Neutrophil (primary cell): ENCODE results near the gene CUZD1.

Source experiments
- H3K27ac ChIP-seq: fragments of 200-600 bp; sonication (generic); 2 replicates; pipeline ENCODE4 v1.5.1; 2016; ENCODE audit warnings: mild to moderate bottlenecking, moderate library complexity
- H3K27me3 ChIP-seq: fragments of 200-600 bp; sonication (generic); 2 replicates; pipeline ENCODE4 v1.6.0; 2016; ENCODE audit warnings: mild to moderate bottlenecking
- H3K36me3 ChIP-seq: fragments of 200-600 bp; sonication (generic); 2 replicates; pipeline ENCODE4 v1.5.1; 2017
- H3K4me1 ChIP-seq, 2 experiments: fragments of 200-600 bp in 1 of 2; sonication (generic) in 1 of 2; 1 replicate in 1 of 2; 2 replicates in 1 of 2; pipeline versions ENCODE4 v1.5.1 to v1.6.1; 2013 to 2016; ENCODE audit warnings: low read depth in 1 of 2, low read length in 1 of 2, mild to moderate bottlenecking in 1 of 2, moderate library complexity in 1 of 2; ENCODE audit not compliant: control insufficient read depth in 1 of 2, insufficient read depth in 1 of 2
- H3K4me3 ChIP-seq, 2 experiments: fragments of 200-600 bp in 1 of 2; sonication (generic) in 1 of 2; 1 replicate in 1 of 2; 2 replicates in 1 of 2; pipeline ENCODE4 v1.5.1; 2013 to 2016; ENCODE audit warnings: low read depth in 1 of 2, low read length in 1 of 2, mild to moderate bottlenecking in 1 of 2, moderate library complexity in 1 of 2
- H3K9me3 ChIP-seq: fragments of 200-600 bp; sonication (generic); 2 replicates; pipeline ENCODE4 v1.5.1; 2016
- CTCF ChIP-seq: fragments of 200-600 bp; sonication (generic); IDR thresholded peaks from 2 replicates; pipeline ENCODE4 v1.5.1; 2016; ENCODE audit warnings: antibody characterized with exemption

Gene CUZD1

DNA sequence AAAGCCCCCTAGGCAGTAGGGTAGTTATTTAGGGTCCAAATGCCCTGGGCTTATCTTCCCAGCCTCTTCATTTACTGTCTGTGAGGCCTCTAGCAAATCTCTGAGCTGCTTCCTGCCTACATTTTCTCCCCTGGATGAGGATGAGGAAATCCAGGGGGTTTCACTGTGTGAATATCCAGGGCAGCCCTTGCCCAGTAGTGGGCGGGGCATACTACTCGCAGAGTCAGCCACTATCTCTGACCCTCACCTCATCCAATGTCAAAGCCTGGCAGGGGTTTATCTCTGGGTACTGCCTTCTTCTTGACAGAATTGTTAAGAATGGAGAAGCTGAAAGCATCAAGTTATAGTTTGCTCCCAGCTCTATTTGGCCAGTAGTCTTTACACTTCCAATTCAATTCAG, 48.9 kb downstream of the CUZD1 start:
- Histone ChIP-seq H3K27ac (no peak overlapping the region), H3K36me3 (no peaks in the 10 kb centered on the region), H3K4me3 (no peak overlapping the region), H3K9me3 (no peaks in the 10 kb centered on the region), H3K4me1 (no peaks in the 10 kb centered on the region), H3K27me3 (no peaks in the 10 kb centered on the region)
- no peak for TF ChIP-seq CTCF

DNA sequence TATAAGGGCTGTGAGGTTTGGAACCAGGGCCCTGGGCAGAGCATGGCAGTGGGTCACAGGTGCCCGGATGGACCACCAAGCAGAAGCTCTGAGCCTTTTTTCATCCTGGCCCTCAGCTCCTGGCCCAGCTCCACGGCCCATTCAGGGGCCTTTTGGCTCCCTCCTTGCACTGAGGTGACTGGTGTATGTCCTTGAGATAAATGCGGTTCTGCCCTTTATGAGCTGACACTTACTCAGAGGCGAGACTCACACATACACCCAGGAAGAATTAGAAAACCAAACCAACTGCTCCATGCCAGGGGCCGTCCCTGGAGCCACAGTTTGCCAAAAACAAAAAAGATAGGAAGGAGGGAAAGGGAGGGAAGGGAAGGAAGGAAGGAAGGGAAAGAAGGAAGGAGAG, 49.7 kb downstream of the CUZD1 start:
- H3K4me1 ChIP-seq, result no peaks in the 10 kb centered on the region
- no peak overlapping the region for H3K4me3 ChIP-seq
- H3K27me3 ChIP-seq, result no peaks in the 10 kb centered on the region
- H3K36me3 ChIP-seq, result no peaks in the 10 kb centered on the region
- no peak overlapping the region for H3K27ac ChIP-seq
- no peak for TF ChIP-seq CTCF
- H3K9me3 ChIP-seq, result no peaks in the 10 kb centered on the region

- TF ChIP-seq CTCF, result no peak
- Histone ChIP-seq H3K4me1 (no peaks in the 10 kb centered on the region), H3K36me3 (no peaks in the 10 kb centered on the region), H3K4me3 (no peak overlapping the region), H3K9me3 (no peaks in the 10 kb centered on the region), H3K27me3 (no peaks in the 10 kb centered on the region), H3K27ac (no peak overlapping the region)
These were observed 59.4 kb downstream of the CUZD1 start for GRCh38 chr10:122786269-122786668.

DNA sequence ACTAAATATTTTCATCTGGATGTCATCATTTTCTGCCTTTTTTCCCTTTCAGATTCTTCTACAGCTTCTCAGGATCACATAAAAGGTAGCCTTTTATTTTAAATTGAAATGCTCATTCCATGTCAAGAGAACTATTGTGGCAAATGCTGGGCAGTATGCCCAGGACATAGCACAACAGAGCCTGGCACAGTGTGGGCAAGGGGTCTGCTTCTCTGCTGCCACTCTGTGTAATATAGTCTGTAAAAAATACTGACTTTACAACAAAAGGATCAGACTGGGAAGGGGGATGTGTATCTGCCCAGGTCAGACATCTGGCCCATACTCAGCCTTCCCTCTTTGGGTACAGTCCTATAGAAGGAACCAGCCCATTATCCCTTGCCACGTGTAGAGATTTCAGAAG, 62.7 kb downstream of the CUZD1 start:
- Histone ChIP-seq H3K9me3 (no peaks in the 10 kb centered on the region), H3K27me3 (no peaks in the 10 kb centered on the region), H3K27ac (no peak overlapping the region), H3K4me1 (no peaks in the 10 kb centered on the region), H3K4me3 (no peak overlapping the region), H3K36me3 (no peaks in the 10 kb centered on the region)
- TF ChIP-seq CTCF, result no peak
